Measurements from ENCODE around the gene PTPRD.

Gene PTPRD

GRCh38 chr9:9061627-9062026 is 1551.2 kb downstream of the PTPRD start:
- H3K4me3 ChIP-seq (ENCODE audit: insufficient read depth, low read length, poor library complexity, severe bottlenecking): no peak overlapping the region
- no peaks in the 10 kb centered on the region for H3K9me3 ChIP-seq (ENCODE audit: insufficient read depth, low read length)
- no peak overlapping the region for H3K27ac ChIP-seq (ENCODE audit: low read depth, low read length)
- H4K20me1 ChIP-seq (ENCODE audit: low read depth, low read length): no peaks in the 10 kb centered on the region
- H3K9me2 ChIP-seq (replicated peaks; ENCODE audit: insufficient read depth, low read length): no peaks in the 10 kb centered on the region
- no peak overlapping the region for H2AFZ ChIP-seq (ENCODE audit: low read depth, low read length, severe bottlenecking)
- no peak overlapping the region for H3K9ac ChIP-seq (ENCODE audit: low read length)
- no peak overlapping the region for H3K4me2 ChIP-seq (ENCODE audit: low read depth, low read length, poor library complexity, severe bottlenecking)
- H3K79me2 ChIP-seq (ENCODE audit: insufficient read depth, low read length): no peaks in the 10 kb centered on the region
- H3K36me3 ChIP-seq (ENCODE audit: low read length): no peaks in the 10 kb centered on the region
- H3F3A ChIP-seq (ENCODE audit: insufficient read depth): no peaks in the 10 kb centered on the region
- H3K27me3 ChIP-seq (ENCODE audit: low read length): no peaks in the 10 kb centered on the region
- TF ChIP-seq CTCF (IDR thresholded peaks at IDR 0.05; ENCODE audit: insufficient read depth, low read length, poor library complexity, severe bottlenecking): no peak
- no peak for TF ChIP-seq EZH2phosphoT487 (conservative IDR thresholded peaks at IDR 0.05; ENCODE audit: low read length)

GRCh38 chr9:9054354-9054992 is 1558.3 kb downstream of the PTPRD start:
- Histone ChIP-seq H3K4me3 (ENCODE audit: insufficient read depth, low read length, poor library complexity, severe bottlenecking) (no peak overlapping the region), H3K9me2 (replicated peaks; ENCODE audit: insufficient read depth, low read length) (no peaks in the 10 kb centered on the region), H3K79me2 (ENCODE audit: insufficient read depth, low read length) (no peaks in the 10 kb centered on the region), H3F3A (ENCODE audit: insufficient read depth) (no peaks in the 10 kb centered on the region), H3K9ac (ENCODE audit: low read length) (no peak overlapping the region), H2AFZ (ENCODE audit: low read depth, low read length, severe bottlenecking) (no peak overlapping the region), H3K27me3 (ENCODE audit: low read length) (no peaks in the 10 kb centered on the region), H3K27ac (ENCODE audit: low read depth, low read length) (no peak overlapping the region), H4K20me1 (ENCODE audit: low read depth, low read length) (no peaks in the 10 kb centered on the region), H3K9me3 (ENCODE audit: insufficient read depth, low read length) (no peaks in the 10 kb centered on the region), H3K36me3 (ENCODE audit: low read length) (no peaks in the 10 kb centered on the region), H3K4me2 (ENCODE audit: low read depth, low read length, poor library complexity, severe bottlenecking) (no peak overlapping the region)
- TF ChIP-seq CTCF (IDR thresholded peaks at IDR 0.05; ENCODE audit: insufficient read depth, low read length, poor library complexity, severe bottlenecking) (no peak), EZH2phosphoT487 (conservative IDR thresholded peaks at IDR 0.05; ENCODE audit: low read length) (no peak)

GRCh38 chr9:9045572-9045971 is 1567.2 kb downstream of the PTPRD start:
- no peaks in the 10 kb centered on the region for H3K9me3 ChIP-seq (ENCODE audit: insufficient read depth, low read length)
- no peaks in the 10 kb centered on the region for H3K27me3 ChIP-seq (ENCODE audit: low read length)
- H3F3A ChIP-seq (ENCODE audit: insufficient read depth): no peaks in the 10 kb centered on the region
- no peak overlapping the region for H3K4me2 ChIP-seq (ENCODE audit: low read depth, low read length, poor library complexity, severe bottlenecking)
- H3K36me3 ChIP-seq (ENCODE audit: low read length): no peaks in the 10 kb centered on the region
- no peaks in the 10 kb centered on the region for H4K20me1 ChIP-seq (ENCODE audit: low read depth, low read length)
- no peak for TF ChIP-seq EZH2phosphoT487 (conservative IDR thresholded peaks at IDR 0.05; ENCODE audit: low read length)
- TF ChIP-seq CTCF (IDR thresholded peaks at IDR 0.05; ENCODE audit: insufficient read depth, low read length, poor library complexity, severe bottlenecking): no peak
- H2AFZ ChIP-seq (ENCODE audit: low read depth, low read length, severe bottlenecking): no peak overlapping the region
- H3K4me3 ChIP-seq (ENCODE audit: insufficient read depth, low read length, poor library complexity, severe bottlenecking): no peak overlapping the region
- no peaks in the 10 kb centered on the region for H3K9me2 ChIP-seq (replicated peaks; ENCODE audit: insufficient read depth, low read length)
- H3K9ac ChIP-seq (ENCODE audit: low read length): no peak overlapping the region
- H3K27ac ChIP-seq (ENCODE audit: low read depth, low read length): no peak overlapping the region
- no peaks in the 10 kb centered on the region for H3K79me2 ChIP-seq (ENCODE audit: insufficient read depth, low read length)
